B cell (primary cell): ENCODE measurements around the gene DTHD1. TPM values are rescaled to one million over a fixed set of nuclear protein-coding genes. Genes with fewer than 3 reads are reported as not detected.

Experiments
- ATAC-seq: fragments of 200-7000 bp; cut with Tn5 transposase; one replicate; pipeline ENCODE4 v1.10.0; 2021; ENCODE audit warnings: low read depth, mild to moderate bottlenecking, moderate number of reproducible peaks, moderate library complexity
- CTCF ChIA-PET: fragments of 350-600 bp; sonication (Branson Sonifier 250); formaldehyde crosslinking; loops from one replicate; lab custom pipeline; 2021; ENCODE audit warnings: antibody characterized with exemption, inconsistent platforms; lab: Charles Lee
- POLR2A ChIA-PET: fragments of 350-600 bp; sonication (Branson Sonifier 250); formaldehyde crosslinking; loops from one replicate; lab custom pipeline; 2021; ENCODE audit warnings: antibody characterized with exemption; lab: Charles Lee
- DNase-seq: peaks from one replicate; pipeline ENCODE4 v3.0.0; 2013
- H2AFZ ChIP-seq: 2 replicates; pipeline ENCODE4 v1.6.1; 2012; ENCODE audit warnings: mild to moderate bottlenecking, low read depth, low read length; ENCODE audit not compliant: insufficient read depth, poor library complexity, severe bottlenecking
- H3K27ac ChIP-seq, 2 donors: 1 replicate in 1 of 2; 2 replicates in 1 of 2; pipeline ENCODE4 v1.5.1; 2012 to 2013; ENCODE audit warnings: low read length in 2 of 2, mild to moderate bottlenecking in 2 of 2, moderate library complexity in 1 of 2
- H3K27me3 ChIP-seq, 4 experiments: fragments of 200-600 bp in 1 of 4; sonication (generic) in 1 of 4; replicated peaks in 1 of 4; 1 replicate in 2 of 4; 2 replicates in 2 of 4; pipeline versions ENCODE4 v1.6.1 to v1.7.0; 2013 to 2016; ENCODE audit warnings: low read length in 3 of 4, mild to moderate bottlenecking in 2 of 4, mixed read lengths in 1 of 4, moderate library complexity in 1 of 4; ENCODE audit not compliant: insufficient read depth in 4 of 4, control insufficient read depth in 3 of 4; ENCODE audit errors: control extremely low read depth in 1 of 4
- H3K36me3 ChIP-seq, 2 experiments: replicated peaks in 1 of 2; 1 replicate in 1 of 2; 2 replicates in 1 of 2; pipeline versions ENCODE4 v1.6.1 to v1.7.1; 2013; ENCODE audit warnings: low read length in 1 of 2; ENCODE audit not compliant: insufficient read depth in 2 of 2, control insufficient read depth in 1 of 2; ENCODE audit errors: control extremely low read depth in 1 of 2, extremely low read depth in 1 of 2
- H3K4me1 ChIP-seq, 2 donors: fragments of 200-600 bp in 1 of 2; sonication (generic) in 1 of 2; 1 replicate in 1 of 2; 2 replicates in 1 of 2; pipeline versions ENCODE4 v1.5.1 to v1.6.1; 2013 to 2017; ENCODE audit warnings: low read length in 2 of 2; ENCODE audit not compliant: control insufficient read depth in 2 of 2, insufficient read depth in 2 of 2
- H3K4me2 ChIP-seq: replicated peaks from 2 replicates; pipeline ENCODE3; 2012; ENCODE audit warnings: mild to moderate bottlenecking, low read depth, low read length; ENCODE audit not compliant: poor library complexity, severe bottlenecking
- H3K4me3 ChIP-seq, 5 experiments: fragments of 200-600 bp in 1 of 5; sonication (generic) in 1 of 5; 1 replicate in 3 of 5; 2 replicates in 2 of 5; pipeline versions ENCODE4 v1.5.1 to v1.7.0; 2011 to 2016; ENCODE audit warnings: low read length in 4 of 5, mild to moderate bottlenecking in 4 of 5, low read depth in 2 of 5, control low read depth in 1 of 5, moderate library complexity in 1 of 5; ENCODE audit not compliant: insufficient read depth in 1 of 5; ENCODE audit errors: control extremely low read depth in 1 of 5, extremely low read depth in 1 of 5
- H3K79me2 ChIP-seq: fragments of 200-600 bp; sonication (generic); one replicate; pipeline ENCODE4 v1.6.0; 2016; ENCODE audit warnings: low read length; ENCODE audit not compliant: control insufficient read depth, insufficient read depth
- H3K9ac ChIP-seq: fragments of 200-600 bp; sonication (generic); 2 replicates; pipeline ENCODE4 v1.6.1; 2017; ENCODE audit warnings: mild to moderate bottlenecking, low read length, moderate library complexity
- H3K9me3 ChIP-seq, 3 donors: one replicate each; pipeline versions ENCODE4 v1.6.1 to v1.7.1; 2013; ENCODE audit warnings: low read length in 2 of 3; ENCODE audit not compliant: control insufficient read depth in 2 of 3, insufficient read depth in 1 of 3; ENCODE audit errors: control extremely low read depth in 1 of 3
- H4K20me1 ChIP-seq: 2 replicates; pipeline ENCODE4 v1.6.0; 2012; ENCODE audit warnings: mild to moderate bottlenecking, low read length; ENCODE audit not compliant: insufficient read depth, control insufficient read depth, poor library complexity, severe bottlenecking
- H3K27ac Mint-ChIP-seq: one replicate; pipeline ENCODE4 v1.8.0; 2021; ENCODE audit warnings: mixed read lengths
- H3K27me3 Mint-ChIP-seq: one replicate; pipeline ENCODE4 v1.8.0; 2021; ENCODE audit warnings: mixed read lengths
- H3K4me1 Mint-ChIP-seq: one replicate; pipeline ENCODE4 v1.8.0; 2021; ENCODE audit warnings: mixed read lengths
- H3K4me3 Mint-ChIP-seq: one replicate; pipeline ENCODE4 v1.8.0; 2021; ENCODE audit warnings: mixed read lengths
- H3K9me3 Mint-ChIP-seq: one replicate; pipeline ENCODE4 v1.8.0; 2022; ENCODE audit warnings: mixed read lengths; ENCODE audit not compliant: insufficient read depth
- EZH2 ChIP-seq: IDR thresholded peaks from 2 replicates; pipeline ENCODE4 v1.6.1; 2012; ENCODE audit warnings: borderline replicate concordance, low read depth, mild to moderate bottlenecking, moderate library complexity, low read length; ENCODE audit not compliant: insufficient read depth, poor library complexity, severe bottlenecking
- WGBS: methylation state at CpG from one replicate; pipeline ENCODE4 v1.1.5; 2013; ENCODE audit warnings: missing lambda C conversion rate; ENCODE audit not compliant: insufficient coverage; 5-methylcytosine and 5-hydroxymethylcytosine counted together
- intact Hi-C: fragments of 100-400 bp; cut with micrococcal nuclease; formaldehyde crosslinking; loops from one replicate; pipeline ENCODE4 v1.10.0; 2022
- polyA plus RNA-seq: library from polyadenylated mRNA; depleted of rRNA; stranded (reverse); fragments of >200 nt; gene quantifications from 2 replicates; pipeline ENCODE4 v1.2.3, GENCODE V29; 2012
- total RNA-seq, 2 donors: library from RNA; stranded (reverse); fragments of 120-200 nt in 1 of 2; gene quantifications; 1 replicate in 1 of 2; 2 replicates in 1 of 2; pipeline versions ENCODE4 v1.2.3 to v1.2.4, GENCODE V29; 2013 to 2022
- TF ChIP-seq, protein P1 (sequence below): fragments of 200-600 bp; IDR thresholded peaks from one replicate; pipeline ENCODE4 v1.8.0; 2022; ENCODE audit warnings: antibody characterized with exemption, mild to moderate bottlenecking

DTHD1 gene
- total and polyA plus RNA-seq, 2 donors (not counting 1 experiment from before 2014, with no cell fraction given) = 0.04 TPM; not detected in 1

DNA sequence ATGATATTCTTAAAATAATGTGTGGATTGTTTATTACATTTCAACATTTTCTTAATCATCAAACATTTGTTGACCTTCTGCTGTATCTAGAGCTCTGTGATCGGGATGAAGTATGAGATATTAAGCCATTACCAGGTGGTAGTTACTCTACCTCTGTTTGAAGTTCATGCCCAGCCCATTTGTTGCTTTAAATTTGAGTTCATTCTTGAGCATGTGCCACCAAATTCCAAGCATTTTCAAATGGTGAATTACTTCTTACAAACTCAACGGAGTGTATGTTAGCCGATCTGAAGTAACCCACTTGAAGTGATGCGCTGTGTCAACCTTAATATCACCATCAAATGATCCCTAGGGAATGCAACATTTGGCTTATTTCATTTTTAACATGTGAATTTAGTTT lies 7.3 kb upstream of the DTHD1 start:
- TF ChIP-seq, protein P1, sequence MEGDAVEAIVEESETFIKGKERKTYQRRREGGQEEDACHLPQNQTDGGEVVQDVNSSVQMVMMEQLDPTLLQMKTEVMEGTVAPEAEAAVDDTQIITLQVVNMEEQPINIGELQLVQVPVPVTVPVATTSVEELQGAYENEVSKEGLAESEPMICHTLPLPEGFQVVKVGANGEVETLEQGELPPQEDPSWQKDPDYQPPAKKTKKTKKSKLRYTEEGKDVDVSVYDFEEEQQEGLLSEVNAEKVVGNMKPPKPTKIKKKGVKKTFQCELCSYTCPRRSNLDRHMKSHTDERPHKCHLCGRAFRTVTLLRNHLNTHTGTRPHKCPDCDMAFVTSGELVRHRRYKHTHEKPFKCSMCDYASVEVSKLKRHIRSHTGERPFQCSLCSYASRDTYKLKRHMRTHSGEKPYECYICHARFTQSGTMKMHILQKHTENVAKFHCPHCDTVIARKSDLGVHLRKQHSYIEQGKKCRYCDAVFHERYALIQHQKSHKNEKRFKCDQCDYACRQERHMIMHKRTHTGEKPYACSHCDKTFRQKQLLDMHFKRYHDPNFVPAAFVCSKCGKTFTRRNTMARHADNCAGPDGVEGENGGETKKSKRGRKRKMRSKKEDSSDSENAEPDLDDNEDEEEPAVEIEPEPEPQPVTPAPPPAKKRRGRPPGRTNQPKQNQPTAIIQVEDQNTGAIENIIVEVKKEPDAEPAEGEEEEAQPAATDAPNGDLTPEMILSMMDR = no peak
- no peak for TF ChIP-seq EZH2
- intact Hi-C loops = no loop called here
- H3K9me3 ChIP-seq = no peaks in the 10 kb centered on the region
- H3K4me2 ChIP-seq = no peak overlapping the region
- no peaks in the 10 kb centered on the region for H3K27me3 ChIP-seq
- no peak for DNase-seq
- H3K4me1 Mint-ChIP-seq = peaks cover 3% of the 10 kb centered on the region
- H3K27ac Mint-ChIP-seq = no peak overlapping the region
- H3K4me3 Mint-ChIP-seq = no peak overlapping the region
- WGBS = 100% methylated on average over 1 of the region's 4 CpGs
- no peaks in the 10 kb centered on the region for H3K36me3 ChIP-seq
- no peak overlapping the region for H3K27ac ChIP-seq
- ATAC-seq = no peak
- H4K20me1 ChIP-seq = no peaks in the 10 kb centered on the region
- no peaks in the 10 kb centered on the region for H3K4me1 ChIP-seq
- ChIA-PET POLR2A (no interaction called here), CTCF (no interaction called here)
- no peak overlapping the region for H2AFZ ChIP-seq
- no peak overlapping the region for H3K4me3 ChIP-seq
- H3K9ac ChIP-seq = no peak overlapping the region
- no peaks in the 10 kb centered on the region for H3K27me3 Mint-ChIP-seq
- H3K79me2 ChIP-seq = no peaks in the 10 kb centered on the region
- peaks cover 2% of the 10 kb centered on the region for H3K9me3 Mint-ChIP-seq

DNA sequence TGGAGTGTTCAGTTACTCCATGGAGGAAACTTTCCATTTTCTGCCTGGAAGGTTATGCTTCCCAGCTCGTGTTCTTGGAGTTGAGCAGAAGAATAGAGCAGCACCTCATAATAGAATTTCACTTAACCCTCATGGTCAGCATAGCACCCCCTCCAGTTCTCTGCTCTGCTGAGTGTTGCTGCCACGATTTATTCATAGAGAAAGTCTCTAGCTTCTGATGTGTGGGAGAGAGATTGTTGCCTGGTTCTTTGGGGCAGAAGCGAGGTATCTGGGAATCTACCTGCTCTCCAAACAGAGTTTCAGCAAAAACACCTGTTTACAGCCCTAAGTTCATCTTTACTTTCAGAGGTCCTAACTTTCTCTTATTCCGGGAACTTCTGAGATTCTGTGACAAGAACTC lies 3.9 kb upstream of the DTHD1 start:
- DNase-seq (no peak), ATAC-seq (no peak)
- Histone ChIP-seq H3K4me2 (no peak overlapping the region), H3K9me3 (no peaks in the 10 kb centered on the region), H4K20me1 (no peaks in the 10 kb centered on the region), H3K9ac (no peak overlapping the region), H3K4me3 (no peak overlapping the region), H2AFZ (no peak overlapping the region), H3K4me1 (no peaks in the 10 kb centered on the region), H3K36me3 (no peaks in the 10 kb centered on the region), H3K79me2 (no peaks in the 10 kb centered on the region), H3K27ac (no peak overlapping the region), H3K27me3 (peaks cover 0 to 4% (median 0%) of the 10 kb centered on the region in 4 experiments)
- Mint-ChIP-seq H3K27me3 (no peaks in the 10 kb centered on the region), H3K9me3 (peaks cover 2% of the 10 kb centered on the region), H3K4me1 (no peaks in the 10 kb centered on the region), H3K27ac (no peak overlapping the region), H3K4me3 (no peak overlapping the region)
- 100% methylated on average over 1 of the region's 4 CpGs for WGBS
- CTCF ChIA-PET = no interaction called here
- POLR2A ChIA-PET = no interaction called here
- intact Hi-C loops = no loop called here
- TF ChIP-seq, protein P1 = no peak
- TF ChIP-seq EZH2 = no peak
